ENCODE measurements around the gene SORCS3. TPM values are rescaled to one million over a fixed set of nuclear protein-coding genes. Genes with fewer than 3 reads are reported as not detected.

The SORCS3 gene
- total and polyA plus RNA-seq, 2 experiments from 2014 or later, result not detected

GRCh38 chr10:104807581-104808310 is 166.7 kb downstream of the SORCS3 start:
- Histone ChIP-seq H3K9ac (no peak overlapping the region), H2AFZ (no peak overlapping the region), H4K20me1 (ENCODE audit: insufficient read depth) (no peaks in the 10 kb centered on the region), H3K9me2 (ENCODE audit: insufficient read depth) (no peaks in the 10 kb centered on the region), H3K27me3 (replicated peaks; ENCODE audit: insufficient read depth) (no peaks in the 10 kb centered on the region), H3K4me2 (ENCODE audit: unreplicated experiment) (no peak overlapping the region), H3F3A (ENCODE audit: insufficient read depth) (no peaks in the 10 kb centered on the region), H3K36me3 (ENCODE audit: low read depth) (no peaks in the 10 kb centered on the region), H3K4me1 (ENCODE audit: insufficient read depth) (no peaks in the 10 kb centered on the region), H3K27ac (no peak overlapping the region), H3K9me3 (ENCODE audit: low read depth) (no peaks in the 10 kb centered on the region), H3K4me3 (no peak overlapping the region), H3K79me2 (ENCODE audit: insufficient read depth) (no peaks in the 10 kb centered on the region)
- WGBS, 2 experiments (ENCODE audit: low coverage in 1 of 2, low lambda C conversion rate in 2 of 2, missing lambda C conversion rate in 2 of 2), result 13 to 16% methylated on average over 7 of the region's 7 CpGs
- TF ChIP-seq EZH2 (IDR thresholded peaks at IDR 0.05; ENCODE audit: insufficient read depth, poor library complexity, severe bottlenecking) (no peak), EZH2phosphoT487 (IDR thresholded peaks at IDR 0.05; ENCODE audit: insufficient read depth, low read depth) (no peak)
- in situ Hi-C loops (cut with MboI), result no loop called here
- no peak for DNase-seq

GRCh38 chr10:104809288-104810090 is 168.4 kb downstream of the SORCS3 start:
- WGBS, 2 experiments (ENCODE audit: low coverage in 1 of 2, low lambda C conversion rate in 2 of 2, missing lambda C conversion rate in 2 of 2), result 0 to 3% methylated on average over 6 of the region's 6 CpGs
- Histone ChIP-seq H3K36me3 (ENCODE audit: low read depth) (no peaks in the 10 kb centered on the region), H3K27ac (no peak overlapping the region), H3F3A (ENCODE audit: insufficient read depth) (no peaks in the 10 kb centered on the region), H2AFZ (no peak overlapping the region), H3K4me2 (ENCODE audit: unreplicated experiment) (no peak overlapping the region), H3K4me1 (ENCODE audit: insufficient read depth) (no peaks in the 10 kb centered on the region), H3K9me3 (ENCODE audit: low read depth) (no peaks in the 10 kb centered on the region), H3K79me2 (ENCODE audit: insufficient read depth) (no peaks in the 10 kb centered on the region), H3K9ac (no peak overlapping the region), H4K20me1 (ENCODE audit: insufficient read depth) (no peaks in the 10 kb centered on the region), H3K9me2 (ENCODE audit: insufficient read depth) (no peaks in the 10 kb centered on the region), H3K4me3 (no peak overlapping the region), H3K27me3 (replicated peaks; ENCODE audit: insufficient read depth) (no peaks in the 10 kb centered on the region)
- in situ Hi-C loops (cut with MboI), result no loop called here
- no peak for TF ChIP-seq EZH2 (IDR thresholded peaks at IDR 0.05; ENCODE audit: insufficient read depth, poor library complexity, severe bottlenecking)
- TF ChIP-seq EZH2phosphoT487 (IDR thresholded peaks at IDR 0.05; ENCODE audit: insufficient read depth, low read depth), result no peak
- peak; percentile 4 for DNase-seq

- TF ChIP-seq EZH2phosphoT487 (IDR thresholded peaks at IDR 0.05; ENCODE audit: insufficient read depth, low read depth) (no peak), EZH2 (IDR thresholded peaks at IDR 0.05; ENCODE audit: insufficient read depth, poor library complexity, severe bottlenecking) (no peak)
- no peaks in the 10 kb centered on the region for H3F3A ChIP-seq (ENCODE audit: insufficient read depth)
- H4K20me1 ChIP-seq (ENCODE audit: insufficient read depth), result no peaks in the 10 kb centered on the region
- no peak for DNase-seq
- H3K36me3 ChIP-seq (ENCODE audit: low read depth), result no peaks in the 10 kb centered on the region
- H3K9ac ChIP-seq, result no peak overlapping the region
- H2AFZ ChIP-seq, result no peak overlapping the region
- no peaks in the 10 kb centered on the region for H3K27me3 ChIP-seq (replicated peaks; ENCODE audit: insufficient read depth)
- 56% methylated on average over 1 of the region's 1 CpG for WGBS, 2 experiments (ENCODE audit: low coverage in 1 of 2, low lambda C conversion rate in 2 of 2, missing lambda C conversion rate in 2 of 2)
- H3K79me2 ChIP-seq (ENCODE audit: insufficient read depth), result no peaks in the 10 kb centered on the region
- H3K27ac ChIP-seq, result no peak overlapping the region
- in situ Hi-C loops (cut with MboI), result no loop called here
- no peak overlapping the region for H3K4me2 ChIP-seq (ENCODE audit: unreplicated experiment)
- no peak overlapping the region for H3K4me3 ChIP-seq
- no peaks in the 10 kb centered on the region for H3K4me1 ChIP-seq (ENCODE audit: insufficient read depth)
- no peaks in the 10 kb centered on the region for H3K9me3 ChIP-seq (ENCODE audit: low read depth)
- H3K9me2 ChIP-seq (ENCODE audit: insufficient read depth), result no peaks in the 10 kb centered on the region
Observed at GRCh38 chr10:104811166-104811565, 170.1 kb downstream of the SORCS3 start.

GRCh38 chr10:104816501-104816900 is 175.4 kb downstream of the SORCS3 start:
- WGBS, 2 experiments (ENCODE audit: low coverage in 1 of 2, low lambda C conversion rate in 2 of 2, missing lambda C conversion rate in 2 of 2), result 64 to 93% methylated on average over 2 of the region's 2 CpGs
- Histone ChIP-seq H3K27ac (no peak overlapping the region), H3K4me2 (ENCODE audit: unreplicated experiment) (no peak overlapping the region), H3K4me1 (ENCODE audit: insufficient read depth) (no peaks in the 10 kb centered on the region), H3K9me3 (ENCODE audit: low read depth) (no peaks in the 10 kb centered on the region), H4K20me1 (ENCODE audit: insufficient read depth) (no peaks in the 10 kb centered on the region), H3K79me2 (ENCODE audit: insufficient read depth) (no peaks in the 10 kb centered on the region), H3K27me3 (replicated peaks; ENCODE audit: insufficient read depth) (no peaks in the 10 kb centered on the region), H3F3A (ENCODE audit: insufficient read depth) (no peaks in the 10 kb centered on the region), H2AFZ (no peak overlapping the region), H3K4me3 (no peak overlapping the region), H3K9ac (no peak overlapping the region), H3K9me2 (ENCODE audit: insufficient read depth) (no peaks in the 10 kb centered on the region), H3K36me3 (ENCODE audit: low read depth) (no peaks in the 10 kb centered on the region)
- in situ Hi-C loops (cut with MboI), result no loop called here
- no peak for DNase-seq
- TF ChIP-seq EZH2 (IDR thresholded peaks at IDR 0.05; ENCODE audit: insufficient read depth, poor library complexity, severe bottlenecking) (no peak), EZH2phosphoT487 (IDR thresholded peaks at IDR 0.05; ENCODE audit: insufficient read depth, low read depth) (no peak)
